ENCODE data around the gene DPP7.

DPP7 gene

DNA sequence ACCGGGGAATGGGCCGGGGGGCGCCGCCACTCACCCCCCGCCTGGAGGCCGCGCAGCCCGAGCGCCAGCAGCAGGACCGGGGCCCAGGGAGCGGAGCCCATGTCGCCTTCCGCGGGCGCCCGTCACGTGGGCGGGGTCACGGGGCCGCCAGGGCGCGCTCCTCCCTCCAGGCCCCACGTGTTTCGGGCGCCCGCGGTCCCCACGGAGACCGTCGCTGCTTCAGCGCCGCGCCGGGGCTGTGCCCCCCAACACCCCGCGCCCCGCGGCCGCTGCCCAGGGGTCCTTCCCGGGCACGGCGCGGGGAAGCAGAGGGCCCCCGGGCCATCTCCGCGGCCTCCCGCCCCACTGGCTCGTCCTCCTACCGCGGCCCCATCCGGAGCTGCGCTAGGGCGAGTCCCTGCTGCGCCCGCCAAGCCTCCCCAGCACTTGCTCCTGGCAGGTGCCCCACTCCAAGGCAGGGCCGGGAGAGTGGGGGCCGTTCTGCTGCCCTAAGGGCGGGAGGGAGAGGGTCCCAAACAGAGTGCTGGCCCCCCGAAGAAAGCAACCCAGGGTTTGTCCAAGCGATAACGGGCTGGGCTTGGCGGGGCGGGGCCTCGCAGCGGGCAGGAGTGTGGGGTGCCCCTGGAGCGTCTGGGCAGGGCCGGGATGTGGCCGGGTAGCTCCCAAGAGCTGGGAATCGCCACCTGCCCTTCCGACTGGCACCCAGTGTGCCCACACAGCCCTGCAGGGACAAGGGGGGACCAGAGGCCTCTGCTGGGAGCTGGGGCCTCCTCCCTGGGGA, at the start of gene DPP7:
DPP7 (minus strand) TSS at position 121 of the 781 bp plus-strand sequence; CDS start at position 101, 20 bp downstream.
- TF ChIP-seq, protein P1, sequence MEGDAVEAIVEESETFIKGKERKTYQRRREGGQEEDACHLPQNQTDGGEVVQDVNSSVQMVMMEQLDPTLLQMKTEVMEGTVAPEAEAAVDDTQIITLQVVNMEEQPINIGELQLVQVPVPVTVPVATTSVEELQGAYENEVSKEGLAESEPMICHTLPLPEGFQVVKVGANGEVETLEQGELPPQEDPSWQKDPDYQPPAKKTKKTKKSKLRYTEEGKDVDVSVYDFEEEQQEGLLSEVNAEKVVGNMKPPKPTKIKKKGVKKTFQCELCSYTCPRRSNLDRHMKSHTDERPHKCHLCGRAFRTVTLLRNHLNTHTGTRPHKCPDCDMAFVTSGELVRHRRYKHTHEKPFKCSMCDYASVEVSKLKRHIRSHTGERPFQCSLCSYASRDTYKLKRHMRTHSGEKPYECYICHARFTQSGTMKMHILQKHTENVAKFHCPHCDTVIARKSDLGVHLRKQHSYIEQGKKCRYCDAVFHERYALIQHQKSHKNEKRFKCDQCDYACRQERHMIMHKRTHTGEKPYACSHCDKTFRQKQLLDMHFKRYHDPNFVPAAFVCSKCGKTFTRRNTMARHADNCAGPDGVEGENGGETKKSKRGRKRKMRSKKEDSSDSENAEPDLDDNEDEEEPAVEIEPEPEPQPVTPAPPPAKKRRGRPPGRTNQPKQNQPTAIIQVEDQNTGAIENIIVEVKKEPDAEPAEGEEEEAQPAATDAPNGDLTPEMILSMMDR (IDR thresholded peaks at IDR 0.05; ENCODE audit: low read depth, low read length) = no peak
- peak within 1 kb of the TSS; percentile 41 for H3K4me3 ChIP-seq (ENCODE audit: low read depth, low read length)
- in situ Hi-C loops (cut with HindIII; ENCODE audit: low sequenced_read_pairs) = no loop called here
- no peak for DNase-seq (ENCODE audit: low read depth, low spot score)

DNA sequence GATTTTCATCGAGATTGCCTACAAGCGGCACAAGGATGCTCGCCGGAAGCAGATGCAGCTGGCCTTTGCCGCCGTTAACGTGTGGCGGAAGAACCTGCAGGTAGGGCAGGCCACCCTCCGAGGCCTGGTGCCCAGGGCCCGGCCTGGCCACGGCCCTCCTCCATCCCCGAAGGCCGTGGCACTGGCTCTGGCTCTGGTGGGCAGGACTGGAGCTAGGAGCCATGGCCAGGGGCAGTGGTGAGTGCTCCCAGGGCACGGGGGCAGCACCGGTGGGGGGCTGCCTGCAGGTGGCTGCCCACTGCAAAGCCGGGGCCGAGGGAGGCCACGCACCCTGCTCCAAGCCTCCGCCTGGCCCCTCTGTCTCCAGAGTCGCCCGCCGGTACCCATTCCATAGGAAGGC, 49.3 kb upstream of the DPP7 start:
- in situ Hi-C loops (cut with HindIII; ENCODE audit: low sequenced_read_pairs) = no loop called here
- no peak for DNase-seq (ENCODE audit: low read depth, low spot score)
- no peak overlapping the region for H3K4me3 ChIP-seq (ENCODE audit: low read depth, low read length)
- TF ChIP-seq, protein P1 (IDR thresholded peaks at IDR 0.05; ENCODE audit: low read depth, low read length) = no peak

DNA sequence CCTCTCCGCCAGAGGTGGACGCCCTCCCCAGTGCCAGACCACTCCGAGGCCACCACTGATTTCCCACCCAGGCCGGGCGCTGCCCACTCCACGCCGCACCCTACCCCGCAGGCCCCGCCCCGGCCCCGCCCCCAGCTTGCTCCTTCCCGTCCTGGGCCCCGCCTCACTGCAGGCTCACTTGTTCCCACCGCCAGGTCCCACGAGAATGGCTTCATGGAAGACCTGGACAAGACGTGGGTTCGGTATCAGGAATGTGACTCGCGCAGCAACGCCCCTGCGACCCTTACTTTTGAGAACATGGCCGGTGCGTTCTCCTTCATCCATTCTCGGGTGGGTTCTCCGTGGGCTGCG, 48.8 kb upstream of the DPP7 start:
- DNase-seq (ENCODE audit: low read depth, low spot score) = no peak
- in situ Hi-C loops (cut with HindIII; ENCODE audit: low sequenced_read_pairs) = no loop called here
- TF ChIP-seq, protein P1 (IDR thresholded peaks at IDR 0.05; ENCODE audit: low read depth, low read length) = no peak
- H3K4me3 ChIP-seq (ENCODE audit: low read depth, low read length) = no peak overlapping the region

DNA sequence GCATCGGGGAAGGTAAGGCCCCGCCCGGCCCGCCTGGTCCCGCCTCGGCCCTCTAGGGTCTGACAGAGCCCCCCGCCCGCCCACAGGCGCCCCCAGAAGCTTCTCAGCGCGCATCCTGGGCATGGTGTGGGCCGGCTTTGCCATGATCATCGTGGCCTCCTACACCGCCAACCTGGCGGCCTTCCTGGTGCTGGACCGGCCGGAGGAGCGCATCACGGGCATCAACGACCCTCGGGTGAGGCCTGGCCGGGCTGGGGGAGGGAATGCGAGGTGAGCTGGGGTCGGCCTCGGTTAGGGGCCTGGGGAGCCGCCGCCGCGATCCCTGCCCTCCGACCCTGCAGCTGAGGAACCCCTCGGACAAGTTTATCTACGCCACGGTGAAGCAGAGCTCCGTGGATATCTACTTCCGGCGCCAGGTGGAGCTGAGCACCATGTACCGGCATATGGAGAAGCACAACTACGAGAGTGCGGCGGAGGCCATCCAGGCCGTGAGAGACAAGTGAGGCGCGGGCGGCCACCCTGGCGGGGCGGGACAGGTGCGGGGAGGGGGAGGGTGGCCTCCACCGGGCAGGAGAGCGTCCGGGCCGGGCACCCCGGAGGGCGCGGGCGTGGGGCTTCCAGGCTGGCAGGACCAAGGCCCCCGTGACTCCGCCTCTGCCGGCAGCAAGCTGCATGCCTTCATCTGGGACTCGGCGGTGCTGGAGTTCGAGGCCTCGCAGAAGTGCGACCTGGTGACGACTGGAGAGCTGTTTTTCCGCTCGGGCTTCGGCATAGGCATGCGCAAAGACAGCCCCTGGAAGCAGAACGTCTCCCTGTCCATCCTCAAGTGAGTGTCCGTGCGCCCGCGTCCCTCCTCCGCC, 48.2 kb upstream of the DPP7 start:
- DNase-seq (ENCODE audit: low read depth, low spot score) = no peak
- no peak overlapping the region for H3K4me3 ChIP-seq (ENCODE audit: low read depth, low read length)
- TF ChIP-seq, protein P1 (IDR thresholded peaks at IDR 0.05; ENCODE audit: low read depth, low read length) = no peak
- in situ Hi-C loops (cut with HindIII; ENCODE audit: low sequenced_read_pairs) = no loop called here

DNA sequence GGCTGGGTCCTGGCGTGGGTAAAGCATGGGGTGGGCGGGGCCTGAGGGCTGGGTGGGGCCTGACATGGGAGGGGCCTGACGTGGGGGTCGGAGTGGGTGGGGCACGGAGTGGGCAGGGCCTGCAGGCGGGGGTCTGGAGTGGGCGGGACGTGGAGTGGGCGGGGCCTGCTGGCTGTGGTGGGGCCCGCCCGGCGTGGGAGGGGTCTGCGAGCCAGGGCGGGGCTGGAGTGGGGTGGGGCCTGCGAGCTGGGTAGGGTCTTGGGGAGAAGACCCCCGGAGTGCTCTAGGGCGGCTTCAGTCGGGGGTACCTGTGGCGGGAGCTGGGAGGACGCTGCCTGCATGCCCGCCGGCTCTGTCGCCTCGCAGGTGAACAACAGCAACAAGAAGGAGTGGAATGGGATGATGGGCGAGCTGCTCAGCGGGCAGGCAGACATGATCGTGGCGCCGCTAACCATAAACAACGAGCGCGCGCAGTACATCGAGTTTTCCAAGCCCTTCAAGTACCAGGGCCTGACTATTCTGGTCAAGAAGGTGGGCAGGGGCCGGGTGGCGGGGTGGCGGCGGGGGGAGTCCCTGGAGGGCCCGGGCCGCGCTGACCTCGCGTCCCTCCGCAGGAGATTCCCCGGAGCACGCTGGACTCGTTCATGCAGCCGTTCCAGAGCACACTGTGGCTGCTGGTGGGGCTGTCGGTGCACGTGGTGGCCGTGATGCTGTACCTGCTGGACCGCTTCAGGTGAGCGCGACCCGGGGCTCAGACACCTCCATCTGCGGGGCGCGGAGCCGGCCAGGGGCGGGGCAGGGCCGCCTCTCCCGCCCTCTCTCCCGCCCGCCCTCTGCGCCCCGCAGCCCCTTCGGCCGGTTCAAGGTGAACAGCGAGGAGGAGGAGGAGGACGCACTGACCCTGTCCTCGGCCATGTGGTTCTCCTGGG, 47.3 kb upstream of the DPP7 start:
- H3K4me3 ChIP-seq (ENCODE audit: low read depth, low read length) = no peak overlapping the region
- TF ChIP-seq, protein P1 (IDR thresholded peaks at IDR 0.05; ENCODE audit: low read depth, low read length) = no peak
- no peak for DNase-seq (ENCODE audit: low read depth, low spot score)
- in situ Hi-C loops (cut with HindIII; ENCODE audit: low sequenced_read_pairs) = no loop called here
